Measurements from ENCODE around the gene ATP1B3.
"Not testable (repeated sequence)": the region's sequence is repeated elsewhere in the genome, so short reads cannot be mapped to it uniquely, and the experiment has no call there.

ATP1B3 gene

DNA sequence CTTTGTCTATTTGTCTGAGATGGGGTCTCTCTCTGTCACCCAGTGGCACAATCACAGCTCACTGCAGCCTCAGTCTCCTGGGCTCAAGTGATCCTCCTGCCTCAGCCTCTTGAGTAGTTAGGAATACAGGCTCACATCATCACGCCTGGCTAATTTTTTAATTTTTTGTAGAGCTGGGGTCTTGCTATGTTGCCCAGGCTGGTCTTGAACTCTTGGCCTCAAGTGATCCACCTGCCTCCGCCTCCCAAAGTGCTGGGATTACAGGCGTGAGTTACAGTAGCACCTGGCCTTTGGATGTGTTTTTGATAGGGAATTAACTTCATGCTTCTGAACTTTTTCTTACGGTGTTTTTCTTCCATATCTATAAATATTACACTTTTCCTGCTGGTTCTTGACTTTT lies 33.5 kb downstream of the ATP1B3 start:
- DNase-seq = not testable (repeated sequence)

DNA sequence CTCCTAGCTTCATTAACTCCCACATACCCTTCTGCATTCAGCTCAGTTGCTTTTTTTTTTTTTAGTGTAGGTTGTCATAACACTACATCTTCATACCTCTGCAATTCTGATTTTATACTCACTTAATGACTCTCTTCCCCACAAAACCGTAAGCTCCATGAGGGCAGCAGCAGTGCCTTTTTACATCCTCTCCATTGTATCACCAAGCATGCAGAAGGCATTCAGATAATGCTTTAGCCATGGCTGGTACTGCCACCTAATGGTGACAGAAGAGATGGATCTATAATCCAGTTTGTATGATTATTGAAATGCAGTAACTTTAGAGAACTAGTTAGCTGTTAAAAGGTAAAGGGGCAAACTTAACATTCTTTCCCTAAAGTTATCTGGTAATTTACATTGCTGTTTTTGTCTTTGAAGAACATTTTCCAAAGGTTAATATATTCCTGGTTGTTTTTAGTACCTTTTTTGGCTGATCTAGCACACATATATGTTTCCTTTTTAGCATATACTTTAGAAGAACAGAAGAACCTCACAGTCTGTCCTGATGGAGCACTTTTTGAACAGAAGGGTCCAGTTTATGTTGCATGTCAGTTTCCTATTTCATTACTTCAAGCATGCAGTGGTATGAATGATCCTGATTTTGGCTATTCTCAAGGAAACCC lies 36.8 kb downstream of the ATP1B3 start:
- no peak for DNase-seq

DNA sequence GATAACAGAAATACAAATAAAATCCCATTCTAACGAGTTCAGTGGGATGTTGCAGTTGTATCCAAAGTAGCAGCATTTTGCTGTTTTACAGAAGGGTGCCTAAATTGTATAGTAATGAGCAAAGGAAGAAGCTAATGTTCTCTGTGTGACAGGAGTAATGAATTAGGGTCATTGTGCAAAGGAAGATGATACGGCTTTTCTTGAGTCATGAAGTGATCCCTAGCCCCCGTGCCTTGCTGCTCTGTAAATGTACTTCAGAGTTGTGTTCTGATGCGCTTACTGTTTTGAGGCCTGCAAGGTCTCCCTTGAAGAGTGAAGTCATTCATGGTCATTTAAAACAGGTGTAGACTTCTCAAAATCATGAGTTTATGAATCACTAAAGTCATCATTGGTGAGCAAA lies 37.9 kb downstream of the ATP1B3 start:
- no peak for DNase-seq

DNA sequence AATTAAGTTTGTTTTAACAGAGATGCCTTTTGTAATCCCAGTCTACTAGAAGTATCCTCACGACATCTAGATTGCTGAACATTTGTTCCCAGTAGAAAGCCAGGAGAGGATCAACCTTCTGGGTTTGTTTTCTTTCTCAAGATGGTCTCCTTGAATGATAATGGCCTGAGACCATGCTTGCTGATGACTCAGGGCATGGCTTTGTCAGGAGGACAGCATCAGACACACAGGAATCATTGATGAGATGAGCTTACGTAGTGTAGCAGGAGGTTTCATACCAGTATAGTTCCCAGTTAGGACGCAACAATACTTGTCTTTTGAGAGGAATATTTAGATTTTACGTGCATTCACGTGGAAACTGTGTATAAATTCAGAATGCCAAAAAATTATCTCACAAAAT lies 38.6 kb downstream of the ATP1B3 start:
- no peak for DNase-seq

DNA sequence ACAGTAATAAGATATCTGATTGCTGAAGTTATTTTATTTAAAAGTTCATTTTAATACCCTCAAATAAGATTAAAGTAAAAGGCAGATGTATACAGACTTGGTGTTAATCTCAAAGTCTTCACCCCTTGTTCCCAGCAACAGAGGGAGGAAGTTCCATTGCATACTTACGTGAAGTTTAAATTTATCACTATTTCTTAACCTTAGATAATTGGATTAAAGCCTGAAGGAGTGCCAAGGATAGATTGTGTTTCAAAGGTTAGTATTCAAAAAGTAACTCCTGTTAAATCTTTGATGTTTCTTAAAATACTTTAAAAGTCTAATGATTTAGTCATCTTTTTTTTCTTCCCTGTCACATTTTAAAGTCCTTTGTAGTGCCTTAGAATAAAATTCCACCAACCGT lies 39.3 kb downstream of the ATP1B3 start:
- no peak for DNase-seq

DNA sequence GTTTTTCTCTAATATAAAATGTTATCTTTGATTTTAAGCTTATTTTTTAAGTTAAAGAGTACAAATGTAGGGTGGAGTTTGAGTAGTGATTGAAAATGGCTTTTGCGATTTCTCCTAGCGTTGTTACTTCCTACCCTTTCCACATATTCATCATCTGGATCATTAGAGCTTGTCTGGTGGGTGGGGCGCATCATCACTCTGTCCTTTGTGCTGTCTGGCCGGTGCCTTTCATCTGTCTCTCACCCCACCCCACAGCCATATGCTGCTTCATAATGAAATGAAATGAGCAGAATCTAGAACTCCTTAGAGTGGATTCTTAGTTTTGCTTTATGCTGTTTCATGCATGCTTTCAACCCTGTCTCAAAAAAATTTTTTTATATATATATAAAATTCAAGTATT lies 44.3 kb downstream of the ATP1B3 start:
- DNase-seq = no peak

DNA sequence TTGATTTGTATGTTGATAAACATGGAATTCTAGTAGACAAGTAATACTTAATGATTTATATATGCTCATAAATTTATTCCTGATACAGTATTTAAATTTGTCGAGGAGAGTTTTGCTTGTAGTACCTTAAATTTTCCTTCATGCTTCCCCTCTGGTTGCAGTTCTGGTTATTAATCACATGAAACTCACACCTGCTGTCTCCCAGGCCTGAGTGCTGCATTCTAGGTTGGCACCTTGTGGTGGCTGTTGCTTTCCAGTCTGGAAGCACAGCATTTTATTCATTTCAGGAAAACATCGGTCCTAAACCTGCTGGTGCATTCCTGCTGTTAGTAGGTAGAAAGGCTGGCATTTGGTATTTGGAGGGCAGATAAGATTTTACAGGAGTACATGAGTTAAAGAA lies 44.9 kb downstream of the ATP1B3 start:
- DNase-seq = no peak

DNA sequence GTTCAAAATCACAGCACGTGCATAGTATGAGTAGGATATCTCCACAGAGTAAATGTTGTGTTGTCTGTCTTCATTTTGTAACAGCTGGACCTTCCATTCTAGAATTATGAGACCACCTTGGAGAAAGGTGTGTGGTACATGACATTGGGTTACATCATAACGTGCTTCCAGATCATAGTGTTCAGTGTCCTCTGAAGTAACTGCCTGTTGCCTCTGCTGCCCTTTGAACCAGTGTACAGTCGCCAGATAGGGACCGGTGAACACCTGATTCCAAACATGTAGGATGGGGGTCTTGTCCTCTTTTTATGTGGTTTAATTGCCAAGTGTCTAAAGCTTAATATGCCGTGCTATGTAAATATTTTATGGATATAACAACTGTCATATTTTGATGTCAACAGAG lies 49.2 kb downstream of the ATP1B3 start:
- not testable (repeated sequence) for DNase-seq

DNA sequence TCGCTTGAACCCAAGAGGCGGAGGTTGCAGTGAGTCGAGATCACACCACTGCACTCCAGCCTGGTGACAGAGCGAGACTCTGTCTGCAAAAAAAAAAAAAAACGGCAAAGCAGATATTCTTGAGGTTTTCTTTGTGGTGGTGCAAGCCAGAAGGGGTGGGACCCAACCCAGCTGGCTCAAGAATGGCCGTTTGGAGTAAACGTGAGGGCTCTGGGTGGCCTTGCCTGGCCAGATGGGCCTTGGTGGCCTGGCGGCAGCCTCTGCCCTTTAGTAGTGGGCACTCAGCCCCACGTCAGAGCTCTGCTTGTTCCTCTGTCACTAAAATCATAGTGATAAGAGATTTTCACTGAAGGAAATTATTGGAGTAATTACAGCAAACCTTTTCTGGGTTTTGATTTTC lies 50.5 kb downstream of the ATP1B3 start:
- DNase-seq = no peak

DNA sequence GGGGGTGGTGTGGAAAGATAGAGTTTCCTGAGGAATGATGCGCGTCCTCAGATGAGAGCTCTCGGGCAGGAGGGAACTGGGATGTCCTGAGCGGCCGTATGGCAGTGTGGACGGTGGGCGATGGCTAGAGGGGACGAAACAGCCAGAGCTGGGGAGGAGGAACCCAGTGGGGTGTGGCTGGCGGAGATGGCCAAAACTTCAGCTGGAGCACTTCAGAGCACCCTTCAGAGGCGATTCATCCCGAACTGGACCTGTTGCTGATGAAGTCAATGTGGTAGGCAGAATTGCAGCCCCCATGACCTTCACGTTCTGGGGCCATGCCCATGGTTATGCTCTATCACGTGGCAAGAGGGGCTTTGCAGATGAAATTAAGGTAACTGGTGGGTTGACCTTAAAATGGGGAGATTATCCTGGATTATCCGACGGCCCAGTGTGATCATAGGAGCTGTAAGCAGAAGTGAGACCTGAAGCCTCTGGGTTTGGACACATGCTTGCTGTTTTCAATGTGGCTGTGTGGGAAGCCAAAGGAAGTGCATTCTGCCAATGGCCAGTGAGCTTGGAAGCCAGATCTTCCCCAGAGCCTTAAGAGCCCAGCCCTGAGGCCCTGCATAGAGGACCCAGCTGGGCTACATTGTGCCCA lies 52.3 kb downstream of the ATP1B3 start:
- DNase-seq = no peak

DNA sequence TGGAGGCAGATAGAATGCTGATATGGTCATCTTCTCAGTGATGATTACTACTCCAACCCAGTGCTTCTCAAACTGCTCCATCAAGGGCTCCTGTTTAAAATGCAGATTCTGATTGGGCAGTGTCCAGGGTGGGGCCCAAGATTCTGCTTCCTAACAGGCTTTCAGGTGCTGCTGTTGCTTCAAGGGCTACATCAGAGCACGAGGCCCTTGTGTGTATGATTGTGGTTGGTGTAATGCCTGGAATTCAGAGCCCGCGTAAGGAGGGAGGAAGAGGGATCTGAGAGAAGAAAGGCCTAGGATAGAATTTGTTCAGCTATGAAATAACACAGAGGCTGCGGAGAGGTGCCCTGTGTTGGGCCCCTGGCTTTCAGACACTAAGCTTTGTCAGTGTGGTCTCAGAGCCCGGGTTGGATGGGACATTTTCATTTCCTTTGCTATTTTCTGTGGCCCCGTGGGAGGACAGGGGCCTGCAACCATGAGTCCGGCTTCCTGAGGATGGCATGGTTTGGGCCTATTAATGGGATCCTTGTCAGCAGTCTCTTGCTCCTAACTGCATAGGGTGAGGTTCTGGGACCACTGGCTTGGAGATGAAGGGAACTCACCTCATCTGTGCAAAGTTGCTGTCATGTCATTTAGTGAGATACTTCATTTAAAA lies 53.0 kb downstream of the ATP1B3 start:
- no peak for DNase-seq

DNA sequence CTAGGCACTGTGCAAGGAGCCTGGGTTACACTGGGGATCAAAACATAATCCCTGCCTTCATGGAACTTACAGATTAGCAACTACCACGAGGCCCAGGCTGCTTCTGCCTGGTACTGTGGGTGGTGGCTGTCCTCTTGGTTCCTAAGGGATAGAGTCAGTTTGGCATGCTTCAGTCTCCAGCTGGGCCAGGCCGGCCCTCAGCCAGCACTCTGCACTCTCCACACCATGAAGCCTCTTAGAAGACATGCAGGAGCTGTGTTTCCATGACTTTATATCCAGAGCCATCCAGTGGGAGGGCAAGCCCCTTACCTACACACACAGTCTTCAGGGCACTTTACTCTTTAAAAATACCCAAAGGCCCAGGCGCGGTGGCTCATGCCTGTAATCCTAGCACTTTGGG lies 54.4 kb downstream of the ATP1B3 start:
- DNase-seq = no peak

DNA sequence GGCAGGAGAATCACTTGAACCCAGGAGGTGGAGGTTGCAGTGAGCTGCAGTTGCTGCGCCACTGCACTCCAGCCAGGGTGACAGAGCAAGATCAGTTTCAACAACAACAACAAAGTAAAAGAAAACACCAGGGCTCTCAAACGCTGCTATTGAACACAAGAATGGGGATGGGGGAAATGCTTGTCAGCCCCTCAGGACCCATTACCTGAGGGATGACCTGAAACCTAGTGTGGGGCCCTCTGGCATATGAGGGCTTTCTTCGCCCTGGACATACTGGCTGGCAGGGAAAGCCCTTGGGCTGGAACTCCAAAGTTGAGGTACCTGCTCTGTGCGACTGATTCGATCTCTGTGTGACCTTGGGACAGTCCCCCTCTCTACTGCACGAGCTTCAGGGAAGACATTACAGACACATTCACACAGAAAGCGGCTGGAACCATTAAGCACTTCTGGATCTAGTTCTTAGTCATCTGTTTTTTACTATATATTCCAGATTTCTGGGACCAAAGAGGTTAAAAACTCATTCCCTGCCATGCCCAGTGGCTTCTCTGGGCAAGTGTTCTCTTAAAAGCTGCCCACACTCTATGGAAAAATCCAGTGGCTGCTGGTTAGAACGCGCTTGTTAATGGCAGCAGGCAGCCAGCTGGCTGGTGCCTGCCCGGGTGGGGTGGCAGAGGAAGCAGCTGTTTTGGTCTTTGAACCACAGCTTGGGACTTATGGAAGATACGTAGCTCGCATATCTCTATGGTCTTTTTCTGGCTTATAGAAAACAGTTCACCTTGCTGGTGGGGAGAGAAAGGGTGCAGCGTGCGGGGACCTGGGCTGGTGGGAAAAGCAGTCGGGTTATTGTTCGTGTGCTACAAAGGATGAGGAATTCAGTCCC lies 57.2 kb downstream of the ATP1B3 start:
- DNase-seq = no peak

DNA sequence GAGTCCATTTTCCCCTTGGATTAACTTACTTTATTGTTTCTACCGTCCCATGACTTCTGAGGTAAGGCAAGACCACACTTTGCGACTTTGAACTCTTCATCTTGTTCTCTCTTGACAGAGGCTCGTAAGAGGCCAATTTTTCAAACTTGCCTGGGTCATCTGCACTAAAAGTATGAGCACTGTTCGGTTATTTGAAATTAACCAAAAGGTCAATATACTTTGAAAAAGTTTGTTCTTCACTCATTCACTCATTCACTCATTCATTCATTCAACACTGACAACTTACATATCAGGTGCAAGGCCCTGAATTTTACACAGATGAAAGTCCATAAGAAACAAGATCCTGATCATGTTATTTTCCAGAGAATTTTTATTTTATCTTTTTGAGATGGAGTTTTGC lies 57.9 kb downstream of the ATP1B3 start:
- no peak for DNase-seq

DNA sequence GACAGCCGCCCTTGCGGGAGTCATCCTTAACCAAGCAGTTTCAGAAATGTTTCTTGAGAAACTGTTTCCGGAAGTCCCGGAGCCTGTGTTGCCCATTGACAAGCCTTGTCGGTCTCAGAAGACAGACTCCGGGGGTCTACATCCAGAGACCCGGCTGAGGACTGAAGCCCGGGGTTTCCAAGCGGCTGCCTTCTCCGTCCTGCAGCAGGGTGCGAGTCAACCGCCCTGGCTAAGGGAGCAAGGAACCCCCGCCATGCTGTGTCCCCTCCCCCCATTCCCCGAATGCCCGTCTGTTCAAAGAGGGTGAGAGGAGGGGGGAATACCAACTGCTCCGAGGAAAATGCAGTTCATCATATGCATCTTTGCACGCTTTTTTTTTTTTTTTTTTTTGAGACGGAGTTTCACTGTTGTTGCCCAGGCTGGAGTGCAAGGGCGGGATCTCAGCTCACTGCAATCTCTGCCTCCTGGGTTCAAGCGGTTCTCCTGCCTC lies 61.6 kb downstream of the ATP1B3 start:
- DNase-seq = no peak

DNA sequence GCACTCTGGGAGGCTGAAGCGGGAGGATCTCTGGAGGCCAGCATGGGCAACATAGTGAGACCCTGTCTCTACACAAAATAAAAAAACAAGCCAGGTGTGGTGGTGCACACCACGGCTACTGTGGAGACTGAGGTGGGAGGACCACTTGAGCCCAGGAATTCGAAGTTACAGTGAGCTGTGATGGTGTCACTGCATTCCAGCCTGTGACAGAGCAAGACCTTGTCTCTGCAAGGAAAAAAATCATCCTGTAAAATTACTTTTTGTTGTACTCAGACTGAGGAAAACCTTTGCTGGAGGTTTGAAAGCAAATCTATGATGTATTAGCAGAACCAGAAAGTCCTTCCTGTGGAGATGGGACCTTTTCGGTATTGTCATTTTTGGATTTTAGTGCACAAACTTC lies 63.3 kb downstream of the ATP1B3 start:
- DNase-seq = no peak

DNA sequence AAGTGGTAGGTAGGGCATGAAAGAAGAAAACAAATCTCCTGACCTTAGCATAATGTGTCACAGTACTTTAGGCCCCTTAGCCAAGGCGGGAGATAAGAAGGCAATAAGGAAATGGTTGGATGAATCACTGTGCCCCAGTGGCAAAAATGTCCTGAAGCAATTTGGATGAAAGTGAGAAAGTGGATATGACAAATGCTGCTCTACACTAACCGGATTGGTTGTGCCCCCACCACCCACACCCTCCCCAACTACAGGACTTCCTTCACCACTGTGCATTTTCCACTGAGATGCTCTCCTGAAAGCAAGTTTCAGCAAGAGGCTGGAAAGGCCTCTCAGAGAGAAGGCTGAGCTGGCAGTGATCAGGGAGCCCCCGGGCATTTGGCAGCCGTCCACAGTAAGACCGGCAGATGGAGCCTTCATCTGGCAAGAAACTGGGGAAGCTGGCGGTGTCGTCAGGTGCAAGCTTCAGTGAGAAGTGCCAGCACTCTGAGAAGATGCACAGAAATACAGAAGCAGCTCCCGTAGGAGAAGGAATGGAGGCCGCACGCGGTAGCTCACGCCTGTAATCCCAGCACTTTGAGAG lies 63.8 kb downstream of the ATP1B3 start:
- DNase-seq = no peak

DNA sequence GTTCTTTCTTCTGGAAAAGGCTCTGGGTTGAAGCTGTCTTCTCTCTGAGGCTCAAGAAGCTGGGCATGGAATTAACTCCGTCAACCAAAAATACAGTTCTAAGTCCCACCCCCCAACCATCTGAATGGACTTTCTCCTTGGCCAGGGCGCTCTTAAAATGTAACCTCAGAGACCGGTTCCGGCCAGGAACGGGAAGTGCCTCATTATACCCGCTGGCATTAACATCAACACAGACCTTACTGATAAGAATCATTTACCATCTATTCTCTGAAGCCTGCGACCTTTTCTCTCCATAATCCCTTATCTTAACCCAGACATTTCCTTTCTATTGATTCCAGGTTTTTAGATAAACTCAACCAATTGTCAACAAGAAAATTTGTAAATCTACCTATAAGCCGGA lies 64.7 kb downstream of the ATP1B3 start:
- no peak for DNase-seq

DNA sequence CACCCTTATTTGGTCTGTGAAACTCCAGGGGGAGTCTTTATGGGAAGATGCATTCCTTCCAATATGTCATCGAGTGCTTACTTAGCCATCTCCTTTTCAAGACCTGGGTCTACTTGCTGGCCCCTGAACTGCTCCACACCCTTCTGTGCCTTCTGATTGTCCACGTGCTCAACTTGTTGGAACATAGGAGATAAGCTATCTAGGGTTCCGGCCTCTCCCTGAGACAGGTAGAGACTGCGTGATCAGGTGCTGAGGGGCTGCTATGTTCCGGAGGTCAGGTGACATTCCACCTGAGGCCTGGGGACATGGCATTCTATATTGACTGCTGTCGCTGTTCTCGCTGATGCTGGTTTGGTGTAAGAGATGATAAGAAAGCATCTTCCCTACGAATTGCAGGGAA lies 65.6 kb downstream of the ATP1B3 start:
- no peak for DNase-seq

DNA sequence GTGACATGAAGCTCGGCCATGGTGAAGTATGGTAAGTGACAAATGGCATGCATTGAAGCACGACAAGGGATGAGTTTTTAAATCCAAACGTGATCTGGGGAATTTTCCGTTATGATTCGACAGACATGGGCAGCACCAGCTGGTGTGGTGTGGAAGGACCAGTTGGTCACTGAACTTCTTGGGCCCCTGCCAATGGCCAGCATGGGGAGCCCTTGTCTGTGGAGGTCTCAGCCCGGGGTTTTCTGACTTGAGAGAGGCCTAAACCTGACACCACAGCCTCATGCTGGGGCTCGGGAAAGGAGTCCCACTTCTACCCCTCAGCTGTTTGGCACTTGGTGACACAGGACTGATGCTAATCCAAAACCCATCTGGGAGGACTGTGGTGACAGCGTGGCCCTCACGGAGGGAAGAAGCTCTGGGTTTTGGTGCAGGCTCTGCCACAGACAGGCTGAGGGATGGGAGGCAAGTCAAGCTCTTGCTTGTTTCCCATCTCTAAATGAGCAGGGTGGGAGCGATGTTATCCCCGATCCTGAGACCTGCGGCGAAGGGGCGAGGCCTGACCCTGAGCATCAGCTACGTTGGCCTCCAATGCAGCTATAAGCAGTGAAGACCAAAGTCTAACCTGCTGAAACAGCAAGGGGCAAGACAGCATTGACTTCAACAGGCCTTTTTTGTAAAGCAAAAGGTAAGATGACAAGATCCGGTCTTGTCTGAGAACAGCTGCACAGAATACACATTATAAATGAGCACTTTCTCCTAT lies 69.5 kb downstream of the ATP1B3 start:
- no peak for DNase-seq

DNA sequence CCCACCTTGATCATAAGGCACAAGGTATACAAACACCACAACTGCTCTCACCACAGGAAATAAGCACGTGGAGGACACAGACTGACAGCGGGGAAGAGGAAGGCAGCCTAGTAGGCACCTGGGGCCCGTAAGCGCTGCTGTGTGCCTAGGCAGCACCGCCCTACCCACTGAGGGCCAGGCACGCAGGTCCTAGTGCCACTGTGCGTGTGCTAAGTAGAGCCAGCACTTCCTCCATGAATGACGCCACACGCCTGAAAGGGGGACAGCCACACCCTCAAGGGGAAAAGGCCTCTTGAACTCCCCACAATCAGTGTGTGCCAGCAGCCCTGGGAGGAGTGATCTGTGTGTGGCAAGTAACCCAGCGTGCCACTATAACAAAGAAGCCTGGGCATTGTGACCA lies 73.0 kb downstream of the ATP1B3 start:
- no peak for DNase-seq

DNA sequence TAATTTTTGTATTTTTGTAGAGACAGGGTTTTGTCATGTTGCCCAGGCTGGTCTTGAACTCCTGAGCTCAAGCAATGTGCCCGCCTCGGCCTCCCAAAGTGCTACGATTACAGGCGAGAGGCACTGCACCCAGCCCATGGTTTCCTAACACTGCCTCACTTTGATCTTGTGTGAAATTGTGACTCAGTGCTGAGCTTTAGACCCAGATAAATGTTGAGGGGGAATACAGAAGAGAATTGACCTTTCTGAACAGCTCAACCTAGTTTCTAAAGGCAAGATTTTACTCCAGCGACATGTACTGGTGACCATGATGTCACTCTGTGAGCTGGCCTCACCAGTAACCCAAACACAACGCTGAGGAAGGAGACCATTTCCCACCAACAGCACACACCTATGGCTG lies 73.5 kb downstream of the ATP1B3 start:
- no peak for DNase-seq
